GM18511 (cell line): ENCODE data around the gene WWOX.

Source experiments
- ATAC-seq: cut with Tn5 transposase; IDR thresholded peaks from one replicate; pipeline ENCODE4 v1.9.1; 2021; ENCODE audit warnings: mild to moderate bottlenecking, moderate library complexity; ENCODE audit not compliant: unreplicated experiment

WWOX gene

GRCh38 chr16:78946556-78946955 is 847.1 kb downstream of the WWOX start:
- no peak for ATAC-seq

- no peak for ATAC-seq
Observed at GRCh38 chr16:78950768-78951167, 851.3 kb downstream of the WWOX start.

- no peak for ATAC-seq
Observed at GRCh38 chr16:78952630-78953029, 853.2 kb downstream of the WWOX start.

GRCh38 chr16:78953526-78953925 is 854.1 kb downstream of the WWOX start:
- no peak for ATAC-seq

- ATAC-seq, result no peak
Observed at GRCh38 chr16:78955206-78955605, 855.8 kb downstream of the WWOX start.

- no peak for ATAC-seq
Observed at GRCh38 chr16:78956859-78957258, 857.4 kb downstream of the WWOX start.

GRCh38 chr16:78957317-78958100 is 858.1 kb downstream of the WWOX start:
- ATAC-seq, result no peak

GRCh38 chr16:78961464-78961863 is 862.0 kb downstream of the WWOX start:
- ATAC-seq, result peak; percentile 40

- peak; percentile 95 for ATAC-seq
Observed at GRCh38 chr16:78962457-78962929, 863.0 kb downstream of the WWOX start.

GRCh38 chr16:78967948-78968347 is 868.5 kb downstream of the WWOX start:
- ATAC-seq, result no peak

- ATAC-seq, result no peak
Observed at GRCh38 chr16:78969721-78970120, 870.3 kb downstream of the WWOX start.

GRCh38 chr16:78970650-78971049 is 871.2 kb downstream of the WWOX start:
- ATAC-seq, result no peak

- no peak for ATAC-seq
Observed at GRCh38 chr16:78972006-78972405, 872.6 kb downstream of the WWOX start.

GRCh38 chr16:78972986-78973385 is 873.5 kb downstream of the WWOX start:
- no peak for ATAC-seq

GRCh38 chr16:78976212-78976611 is 876.8 kb downstream of the WWOX start:
- no peak for ATAC-seq

- no peak for ATAC-seq
Observed at GRCh38 chr16:78980825-78981224, 881.4 kb downstream of the WWOX start.

- no peak for ATAC-seq
Observed at GRCh38 chr16:78982096-78982744, 882.8 kb downstream of the WWOX start.

GRCh38 chr16:78984324-78984723 is 884.9 kb downstream of the WWOX start:
- no peak for ATAC-seq

- no peak for ATAC-seq
Observed at GRCh38 chr16:78984887-78985464, 885.5 kb downstream of the WWOX start.

GRCh38 chr16:78985716-78986605 is 886.5 kb downstream of the WWOX start:
- no peak for ATAC-seq

- no peak for ATAC-seq
Observed at GRCh38 chr16:78987666-78988065, 888.2 kb downstream of the WWOX start.
